Activated gamma-delta T cell treated with anti-CD3 and anti-CD28 coated beads, Interleukin-2, amount 50 U/mL, for 16 hours (primary cell): Measurements from ENCODE around the gene CAPN14.
"Not testable (repeated sequence)": the region's sequence is repeated elsewhere in the genome, so short reads cannot be mapped to it uniquely, and the experiment has no call there.

Source experiments
- DNase-seq: peaks from one replicate; pipeline ENCODE4 v3.0.0-alpha.2; 2020; ENCODE audit warnings: low read depth

The CAPN14 gene

DNA sequence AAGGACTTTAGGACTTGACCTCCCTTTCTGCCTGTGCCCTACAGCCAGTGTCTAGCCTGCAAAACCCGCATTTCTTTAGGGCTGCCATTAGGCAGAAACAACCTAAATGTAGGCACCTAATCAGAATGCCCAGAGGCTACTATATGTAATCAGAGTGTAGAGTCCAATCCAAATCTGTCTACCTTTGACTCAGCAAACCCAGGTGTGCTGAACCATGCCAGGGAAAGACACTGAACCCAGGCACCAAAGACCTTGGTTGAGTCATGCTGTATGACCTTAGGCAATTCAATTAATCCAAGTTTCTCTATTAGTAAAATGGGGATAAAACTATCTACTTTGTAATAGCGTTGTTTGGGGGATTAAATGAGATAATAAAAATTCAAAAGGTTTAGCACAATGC lies 20.7 kb downstream of the CAPN14 start:
- DNase-seq: no peak

DNA sequence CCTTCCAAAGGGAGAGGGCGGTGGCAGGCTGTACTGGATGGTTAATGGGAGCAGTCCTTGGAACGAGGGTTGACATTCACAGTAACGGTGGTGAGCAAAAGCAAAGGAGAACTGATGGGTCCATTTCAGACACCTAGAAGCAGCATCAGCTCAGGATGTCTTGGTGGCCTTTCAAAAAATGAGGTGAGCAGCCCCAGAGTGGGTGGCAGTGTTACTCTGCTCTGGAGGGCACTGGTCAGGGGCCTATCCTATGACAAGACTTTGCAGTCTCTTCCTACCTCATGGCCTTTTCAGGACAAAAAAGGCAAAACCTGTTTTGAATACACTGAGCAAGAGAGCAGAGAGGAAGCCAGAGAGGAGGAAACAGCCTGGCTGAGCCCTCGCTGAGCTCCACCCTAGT lies 23.5 kb downstream of the CAPN14 start:
- DNase-seq: no peak

DNA sequence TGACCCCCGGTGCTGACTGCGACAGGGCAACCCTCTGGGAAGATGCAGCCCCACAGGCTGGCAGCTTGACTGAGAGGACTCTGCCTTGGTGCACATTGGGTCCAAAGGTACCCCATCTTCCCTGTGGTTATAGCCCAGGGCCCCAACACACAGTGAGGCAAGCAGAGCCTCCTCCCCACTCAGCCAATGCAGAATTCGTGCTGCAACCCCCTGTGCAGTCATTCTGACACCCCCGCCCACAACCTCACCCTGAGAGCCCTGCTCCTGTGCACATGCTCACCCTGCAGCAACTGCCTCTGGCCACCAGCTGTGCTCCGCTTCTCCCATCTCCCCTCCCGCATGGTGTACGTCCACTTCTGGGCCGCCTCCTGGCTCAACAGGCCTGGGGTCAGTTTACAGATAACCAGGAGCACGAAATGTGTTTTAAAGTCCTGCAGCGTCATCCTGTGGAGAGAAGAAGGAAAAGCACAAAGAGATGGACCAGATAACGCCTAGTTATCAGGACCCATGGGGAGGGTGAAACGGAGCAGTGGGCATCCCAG lies 24.4 kb downstream of the CAPN14 start:
- no peak for DNase-seq

DNA sequence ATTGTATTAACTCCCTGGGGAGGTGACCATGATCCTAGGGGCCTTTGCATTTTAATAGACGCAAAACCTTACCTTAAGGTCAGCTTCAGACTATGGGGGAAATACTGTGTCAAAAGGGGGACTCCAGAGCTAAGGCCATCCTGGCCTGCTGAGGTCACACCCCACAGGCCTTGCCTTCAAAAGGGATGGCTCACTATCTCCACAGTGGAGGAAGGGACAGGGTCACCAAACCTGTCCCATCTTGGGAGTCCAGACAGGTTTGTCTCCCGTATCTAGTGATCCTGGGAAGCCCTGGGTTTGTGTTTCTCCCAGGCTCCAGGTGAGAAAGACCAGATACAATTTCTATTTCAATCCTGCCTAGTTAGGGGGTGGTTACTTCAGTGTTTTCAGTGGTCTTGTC lies 24.9 kb downstream of the CAPN14 start:
- DNase-seq: no peak

DNA sequence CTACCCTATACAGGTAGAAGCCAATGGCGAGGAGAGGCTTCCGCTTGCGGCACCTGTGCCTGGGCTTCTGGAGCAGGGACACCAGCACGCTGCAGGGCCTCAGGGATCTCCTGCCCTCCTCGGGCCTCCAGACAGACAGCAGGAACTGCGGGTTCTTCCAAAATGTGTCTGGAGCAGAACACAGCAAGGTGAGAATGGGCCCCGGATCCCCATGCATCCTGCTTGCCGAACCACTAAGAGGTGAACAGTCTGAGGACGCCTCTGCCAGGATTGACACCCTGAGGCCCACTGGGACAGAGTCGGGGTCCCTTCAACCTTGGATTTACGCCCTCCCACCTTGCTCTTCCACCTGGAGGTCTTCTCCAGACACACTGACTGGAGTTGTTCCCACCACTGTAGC lies 25.4 kb downstream of the CAPN14 start:
- DNase-seq: no peak

DNA sequence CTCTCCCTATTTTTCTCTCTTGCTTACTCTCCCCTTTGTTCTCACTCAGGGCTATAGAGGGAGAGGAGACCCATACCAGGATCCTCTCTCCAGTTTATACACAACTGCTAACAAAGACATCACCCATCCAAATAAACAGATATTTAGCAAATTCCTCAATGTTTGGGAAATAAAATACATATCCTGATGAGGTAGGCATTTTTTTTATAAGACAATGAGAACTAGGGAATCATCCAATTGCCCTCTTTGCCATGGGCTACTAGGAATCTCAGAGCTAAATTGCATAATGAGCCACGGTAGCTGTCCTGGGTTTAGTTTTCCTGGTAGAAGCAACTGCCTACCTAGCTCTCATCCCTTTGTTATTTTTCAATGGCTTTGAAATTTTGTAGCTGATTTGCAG lies 27.1 kb downstream of the CAPN14 start:
- no peak for DNase-seq

DNA sequence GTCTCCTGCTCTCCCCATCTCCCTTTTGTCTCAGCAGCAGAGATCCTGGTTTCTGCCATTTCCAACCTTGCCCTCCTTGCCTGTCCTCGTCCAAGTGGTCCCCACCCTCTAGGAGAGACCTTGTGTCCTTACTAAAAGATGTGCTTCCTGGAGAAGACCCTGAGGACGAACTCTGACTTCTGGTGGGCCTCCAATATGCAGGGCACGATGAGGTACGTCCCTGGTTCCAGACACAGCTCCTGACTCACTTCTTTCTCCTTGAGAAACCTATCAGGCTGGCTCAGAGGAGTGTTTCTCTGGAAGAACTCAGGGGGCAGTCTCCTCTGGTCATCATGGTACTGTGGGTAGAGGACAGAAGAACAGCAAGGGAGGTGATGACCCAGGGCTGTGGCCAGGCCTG lies 28.2 kb downstream of the CAPN14 start:
- DNase-seq: no peak

DNA sequence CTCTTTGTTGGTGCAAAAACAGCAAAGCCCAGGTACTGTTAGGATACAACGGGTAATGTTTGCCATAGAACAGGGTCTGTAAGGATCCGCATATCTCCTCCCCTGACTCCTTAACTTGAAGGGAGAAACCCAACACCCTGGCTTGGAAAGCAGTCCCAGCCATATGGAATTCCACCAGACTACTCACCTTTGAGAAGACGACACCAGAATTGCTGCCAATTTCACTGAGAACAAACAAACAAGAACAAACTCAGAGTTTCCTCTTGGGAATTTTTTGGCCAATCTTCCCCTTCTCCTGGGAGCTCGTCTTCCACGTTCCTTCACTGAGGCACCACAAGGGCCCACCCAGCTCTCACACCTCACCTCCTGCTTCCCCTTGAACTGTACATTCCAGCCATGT lies 29.2 kb downstream of the CAPN14 start:
- DNase-seq: no peak

DNA sequence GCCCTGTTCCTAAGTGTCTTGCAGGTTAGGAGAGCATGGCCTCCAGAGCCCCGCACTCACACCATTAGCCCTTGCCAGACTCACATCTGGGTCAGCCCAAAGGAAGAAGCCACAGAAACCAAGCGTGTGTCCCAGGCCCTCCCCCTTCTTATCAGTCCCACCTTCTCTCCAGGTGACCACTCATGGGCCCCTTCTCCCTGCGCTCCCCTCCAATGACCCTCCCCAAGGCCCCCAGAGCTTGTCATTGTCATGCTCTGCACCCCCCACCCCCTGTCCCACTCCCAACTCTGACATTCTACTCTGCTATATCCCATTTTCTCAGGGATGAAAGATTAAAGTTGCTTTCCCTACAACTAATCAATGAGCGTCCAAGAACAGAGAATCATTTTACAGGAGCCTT lies 30.1 kb downstream of the CAPN14 start:
- no peak for DNase-seq

DNA sequence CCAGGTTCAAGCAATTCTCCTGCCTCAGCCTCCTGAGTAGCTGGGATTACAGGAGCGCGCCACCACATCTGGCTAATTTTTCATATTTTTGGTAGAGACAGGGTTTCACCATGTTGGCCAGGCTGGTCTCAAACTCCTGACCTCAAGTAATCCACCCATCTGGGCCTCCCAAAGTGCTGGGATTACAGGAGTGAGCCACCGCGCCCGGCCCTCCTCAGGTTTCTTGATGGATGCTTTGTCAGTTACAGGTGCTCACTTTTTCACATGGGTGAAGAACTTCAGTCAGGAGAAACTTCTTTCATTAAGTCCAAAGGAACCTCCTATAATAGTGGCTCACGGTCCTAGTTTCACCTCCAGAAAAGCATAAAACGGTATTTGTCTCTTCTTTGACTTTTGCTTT lies 33.3 kb downstream of the CAPN14 start:
- DNase-seq: not testable (repeated sequence)

DNA sequence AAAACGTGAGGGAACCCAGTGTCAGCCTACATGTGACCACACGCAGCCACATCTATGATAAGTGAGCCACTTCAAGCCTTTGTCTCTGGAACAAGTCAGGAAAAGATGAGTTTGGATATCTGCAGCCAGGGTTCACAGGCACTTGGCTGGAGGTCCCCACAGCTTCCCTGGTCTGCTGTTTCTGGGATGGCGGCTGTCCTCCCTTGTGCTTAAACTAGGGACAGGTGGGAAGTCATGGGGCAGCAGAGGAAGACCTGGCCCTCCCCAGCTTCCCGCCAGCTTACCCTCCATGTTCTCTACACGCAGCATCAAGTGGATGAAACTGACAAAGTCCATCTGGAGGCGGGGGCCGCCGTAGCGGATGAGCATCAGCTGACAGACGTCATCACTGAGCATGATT lies 40.6 kb downstream of the CAPN14 start:
- no peak for DNase-seq

DNA sequence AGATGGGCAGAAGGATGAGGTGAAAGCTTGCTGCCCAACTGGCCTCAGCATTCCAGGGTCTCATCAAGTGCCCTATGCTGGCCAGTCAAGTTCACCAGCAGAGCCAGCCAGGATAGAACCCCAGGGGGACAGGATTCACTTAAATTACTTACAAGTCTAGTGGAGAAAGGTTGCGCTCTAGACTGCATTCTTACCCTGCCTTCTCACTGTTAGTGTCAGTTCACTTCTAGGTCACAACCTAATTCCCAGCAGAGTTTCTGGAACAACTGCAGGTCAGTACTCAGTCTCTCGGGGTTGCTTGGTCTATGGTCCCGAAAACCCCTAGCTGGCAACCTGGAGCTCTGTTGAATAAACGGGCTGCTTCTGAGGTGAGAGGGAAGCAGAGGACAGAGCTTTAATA lies 46.2 kb downstream of the CAPN14 start:
- no peak for DNase-seq

DNA sequence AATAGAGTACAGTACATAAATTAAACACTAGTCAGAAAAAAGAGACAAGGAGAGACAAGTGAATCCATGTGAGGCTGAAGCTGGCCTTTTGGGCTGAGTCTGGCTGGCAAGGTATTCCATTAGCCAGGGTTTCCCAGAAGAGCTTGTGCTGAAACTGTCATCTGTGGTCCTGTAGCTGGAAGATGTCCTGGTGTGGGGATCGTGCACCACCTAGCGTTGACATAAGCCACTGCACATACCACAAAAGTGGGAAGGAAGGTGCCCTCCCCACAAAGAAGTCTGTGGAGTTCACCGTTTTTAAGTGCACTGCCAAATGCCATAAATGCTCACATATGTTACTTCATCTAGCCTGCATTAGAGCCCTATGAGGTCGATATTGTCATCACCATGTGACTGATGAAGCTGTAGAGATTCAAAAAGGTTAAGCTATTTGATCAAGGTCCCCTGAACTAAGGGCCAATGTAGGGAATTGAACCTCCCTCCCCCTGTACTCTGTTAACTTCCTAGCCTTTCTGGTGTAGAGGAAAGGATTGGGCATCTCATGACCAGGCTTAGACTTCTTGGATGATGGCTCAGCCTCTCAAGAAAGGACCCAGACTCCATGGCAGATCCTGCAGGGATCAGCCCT lies 47.1 kb downstream of the CAPN14 start:
- peak; percentile 13 for DNase-seq

DNA sequence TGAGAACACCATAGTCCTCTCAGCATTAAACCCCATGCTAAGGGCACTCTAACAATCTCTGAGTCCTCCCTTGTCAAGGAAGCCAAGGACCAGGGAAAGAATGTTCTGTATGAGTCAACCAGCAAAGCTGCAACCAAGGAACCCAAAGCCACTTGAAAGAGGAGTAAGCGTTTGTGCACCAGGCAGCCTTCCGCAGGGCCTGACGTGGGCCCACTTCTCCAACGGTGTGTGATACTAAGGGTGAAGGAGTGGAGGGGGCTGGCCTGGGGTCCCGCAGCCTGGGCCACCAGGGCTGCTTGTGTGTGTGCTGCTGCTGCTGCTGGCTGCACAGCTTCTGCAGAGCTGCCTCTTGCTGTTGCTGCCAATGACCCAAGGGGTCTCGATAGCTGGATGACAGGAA lies 49.0 kb downstream of the CAPN14 start:
- no peak for DNase-seq

DNA sequence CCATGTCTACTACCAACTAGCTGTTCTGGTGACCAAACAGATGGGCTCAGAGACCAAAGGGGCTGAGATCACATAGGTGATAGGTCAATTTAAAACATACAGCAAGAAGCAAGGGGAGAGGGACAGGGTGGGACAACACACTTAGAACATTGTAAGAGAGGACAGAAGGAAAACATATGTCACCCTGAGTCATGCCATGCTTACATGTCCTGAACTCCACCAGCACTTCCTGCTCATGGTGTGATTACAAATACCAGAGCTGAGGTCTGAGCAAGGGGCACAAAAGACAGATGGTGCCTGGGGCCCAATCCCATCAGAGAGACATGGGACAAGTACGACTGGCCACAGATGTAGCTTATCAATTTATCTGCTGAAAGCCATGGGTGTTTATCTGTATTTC lies 50.4 kb downstream of the CAPN14 start:
- no peak for DNase-seq

DNA sequence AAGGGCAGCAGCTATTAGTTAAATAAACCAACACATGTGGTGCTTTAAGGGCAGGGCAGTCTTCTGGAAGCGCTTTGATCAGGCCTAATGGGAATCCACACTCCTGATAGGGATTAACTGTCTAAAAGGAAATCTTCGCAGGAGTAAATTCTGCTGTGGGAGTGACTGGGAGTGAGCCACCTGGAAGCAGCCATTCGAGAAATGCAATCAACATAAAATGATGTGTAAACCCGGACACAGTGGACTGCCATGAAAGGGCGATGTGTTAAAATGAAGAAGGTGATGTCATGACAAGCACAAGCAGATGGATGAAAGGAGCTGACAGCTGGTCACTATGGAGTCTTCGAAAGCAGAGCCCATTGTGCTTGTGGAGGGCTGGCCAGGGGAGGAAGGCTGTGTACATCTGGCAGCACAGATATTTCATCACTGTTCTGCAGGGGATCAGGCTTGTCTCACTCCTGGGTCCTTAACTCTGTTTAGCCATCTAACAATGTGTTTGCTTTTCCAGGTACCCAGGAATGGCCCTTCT lies 54.2 kb downstream of the CAPN14 start:
- DNase-seq: no peak

DNA sequence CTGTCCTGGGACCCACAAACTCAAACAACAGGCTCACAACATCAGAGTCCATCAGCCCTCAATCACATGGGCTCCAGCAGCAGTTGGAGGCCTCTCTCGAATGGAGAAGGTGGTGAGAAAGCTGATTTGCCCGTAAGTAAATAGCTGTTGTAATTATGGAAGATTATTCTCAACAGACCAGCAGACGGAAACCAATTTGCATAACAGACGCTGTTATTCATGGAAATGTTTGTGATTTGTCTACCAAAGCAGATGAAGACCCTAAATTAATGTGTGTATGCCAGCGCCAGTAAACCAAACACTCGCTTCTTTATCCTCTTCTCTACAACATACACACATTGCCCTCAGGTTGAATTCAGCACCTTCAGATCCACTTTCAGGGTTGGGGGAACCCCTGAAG lies 55.7 kb downstream of the CAPN14 start:
- DNase-seq: no peak

DNA sequence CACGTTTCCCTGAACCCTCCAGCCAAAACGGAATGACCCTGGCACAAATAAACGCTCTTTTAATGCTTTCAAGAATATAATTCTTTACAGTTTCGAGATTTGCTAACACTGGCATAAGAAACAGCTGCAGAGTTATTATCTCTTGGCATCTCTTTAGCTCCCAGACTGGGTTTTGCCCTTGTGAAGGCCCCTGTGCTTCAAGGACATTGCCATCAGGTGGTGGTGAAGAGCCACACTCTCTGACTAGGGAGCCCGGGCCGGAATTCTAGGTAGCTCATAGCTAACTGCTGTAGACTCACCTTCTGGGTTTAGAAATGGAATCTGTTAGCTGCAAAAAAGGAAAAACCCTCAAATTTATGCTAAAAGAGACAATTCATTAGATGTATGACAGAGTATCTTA lies 65.8 kb downstream of the CAPN14 start:
- no peak for DNase-seq

DNA sequence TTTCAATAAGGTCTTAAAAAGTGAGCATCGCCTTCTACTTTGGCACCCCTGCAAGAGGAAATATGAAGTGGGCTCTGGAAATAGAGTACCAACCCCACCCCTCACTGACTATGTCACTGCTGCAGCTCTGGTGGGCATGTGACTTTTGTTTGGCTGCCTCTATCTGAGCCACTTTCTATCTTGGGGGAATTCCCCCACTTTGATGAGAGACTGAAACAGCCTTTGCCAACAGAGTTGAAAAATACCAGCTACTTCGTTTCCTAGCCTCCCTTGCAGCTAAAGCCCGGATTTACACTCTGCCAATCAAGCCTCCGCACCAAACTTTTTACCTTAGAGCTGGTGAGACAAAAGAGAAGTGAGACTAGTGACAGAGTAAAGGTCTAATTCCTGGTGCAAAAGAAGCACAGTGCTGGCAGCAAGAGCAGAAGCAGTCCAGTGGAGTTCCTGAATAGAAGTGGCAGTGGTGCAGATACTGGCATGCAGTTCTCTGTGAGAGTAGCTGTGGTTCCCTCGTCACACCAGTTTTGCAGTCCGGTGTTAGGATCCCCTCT lies 67.1 kb downstream of the CAPN14 start:
- no peak for DNase-seq

DNA sequence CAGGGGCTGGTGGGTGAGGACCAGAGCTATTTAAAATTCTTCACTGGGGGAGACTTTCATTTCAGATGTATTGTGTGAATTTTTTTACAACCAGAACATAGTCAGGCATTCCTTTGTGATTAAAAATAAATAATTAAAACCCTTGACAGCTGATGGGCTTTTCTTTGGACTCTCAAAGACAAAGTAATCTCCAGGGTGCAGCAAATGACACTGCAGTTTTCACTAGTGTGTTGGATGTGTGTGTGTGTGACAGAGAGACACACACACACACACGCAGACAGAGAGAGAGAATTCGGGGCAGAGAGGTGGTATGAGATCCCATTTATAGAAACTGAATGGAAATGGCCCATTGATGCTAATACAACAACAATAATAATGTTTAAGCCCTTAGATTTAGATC lies 68.8 kb downstream of the CAPN14 start:
- no peak for DNase-seq

DNA sequence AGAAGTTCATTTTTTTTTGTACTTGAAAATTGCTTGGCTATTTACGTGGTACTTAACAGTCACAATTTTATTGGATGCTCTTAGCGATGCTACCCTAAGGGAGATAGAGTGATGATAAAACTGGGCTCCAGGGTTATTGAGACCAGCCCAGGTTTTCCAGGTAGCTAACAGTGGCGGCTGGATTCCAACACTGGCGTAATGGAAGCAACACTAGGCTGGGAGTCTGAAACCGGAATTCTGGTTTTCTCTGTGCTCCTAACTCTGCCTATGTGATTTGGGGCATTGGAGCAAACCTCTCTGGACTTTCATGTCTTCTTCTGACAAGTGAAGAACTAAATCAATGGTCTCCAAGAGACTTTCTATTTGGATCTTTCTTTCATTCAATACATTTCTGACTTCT lies 69.7 kb downstream of the CAPN14 start:
- DNase-seq: no peak

DNA sequence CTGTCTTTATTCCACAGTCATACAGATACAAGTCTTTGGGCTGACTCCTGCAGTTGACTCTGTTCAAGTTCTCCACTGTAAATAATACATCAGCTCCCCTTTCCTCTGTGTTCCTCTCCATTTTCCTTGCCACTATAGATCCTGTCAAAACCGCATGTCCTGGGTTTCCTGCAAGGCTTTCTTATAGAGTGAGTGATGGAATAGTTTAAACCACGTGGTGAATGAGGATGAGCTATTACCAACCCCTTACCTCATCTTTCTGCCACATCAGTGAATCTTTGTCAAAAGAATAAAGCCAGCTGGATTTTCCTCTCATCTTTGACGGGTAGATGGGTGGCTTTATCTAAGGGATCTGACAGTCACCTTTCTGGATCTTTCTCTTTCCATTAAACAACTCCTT lies 75.2 kb downstream of the CAPN14 start:
- no peak for DNase-seq

DNA sequence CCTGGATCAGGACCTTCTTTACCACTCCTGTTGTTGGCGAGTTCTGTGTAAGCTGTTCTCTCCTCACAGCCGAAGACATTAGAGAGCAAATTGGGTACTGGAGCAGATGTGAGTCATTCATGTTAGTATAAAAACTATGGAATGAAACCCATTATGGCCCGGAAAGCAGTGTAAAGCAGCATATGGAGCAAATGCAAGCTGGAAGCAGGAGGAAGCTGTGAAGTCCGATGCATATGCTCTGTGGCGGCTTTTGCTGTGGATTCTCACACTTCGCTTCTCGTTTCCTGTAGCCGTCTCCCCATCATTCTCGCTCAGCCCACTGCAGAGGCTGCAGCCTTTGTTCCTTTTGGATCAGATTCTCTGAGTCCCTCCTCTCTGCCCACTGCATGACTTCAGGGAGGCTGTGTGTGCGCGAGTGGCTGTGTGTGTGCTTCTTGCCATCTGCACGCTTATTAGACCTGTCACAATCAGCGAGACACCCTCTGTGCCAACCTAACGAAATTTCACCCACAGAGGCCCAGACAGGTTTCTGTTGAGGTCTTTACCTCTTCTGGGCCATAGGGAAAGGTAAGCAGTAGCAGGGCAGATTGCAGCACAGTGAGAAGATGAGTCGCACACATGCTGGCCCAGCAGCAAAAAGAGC lies 75.8 kb downstream of the CAPN14 start:
- no peak for DNase-seq

DNA sequence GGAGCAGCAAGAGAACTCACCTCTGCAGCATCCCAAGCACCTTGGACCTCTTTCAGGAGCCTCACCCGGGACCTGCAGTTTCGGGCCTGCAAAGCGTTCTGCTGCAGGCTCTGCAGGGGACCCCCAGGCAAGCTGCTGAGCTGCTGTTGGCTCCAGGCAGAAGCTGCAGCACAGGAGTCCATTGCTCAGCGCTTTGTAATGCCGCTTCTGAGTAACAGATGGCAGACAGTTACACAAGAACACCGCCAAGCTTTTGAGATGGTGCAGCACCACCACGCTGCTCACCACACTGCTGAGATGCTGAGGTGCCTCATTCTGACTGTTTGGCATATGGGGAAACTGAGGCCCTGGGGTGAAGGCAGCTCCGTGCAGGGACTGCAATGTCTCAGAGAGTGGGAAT lies 77.2 kb downstream of the CAPN14 start:
- DNase-seq: no peak
